ENCODE data around the gene CHN2.

CHN2 gene

GRCh38 chr7:29197916-29198315 is 3.3 kb downstream of the CHN2 start:
- H3K4me1 ChIP-seq: no peaks in the 10 kb centered on the region
- peaks cover 46% of the 10 kb centered on the region for H3K27me3 ChIP-seq
- no peak overlapping the region for H3K4me3 ChIP-seq (ENCODE audit: low read depth, low read length)
- no peaks in the 10 kb centered on the region for H3K36me3 ChIP-seq
- no peak for TF ChIP-seq CTCF (IDR thresholded peaks at IDR 0.05; ENCODE audit: low read depth, low read length)
- DNase-seq: no peak
- H3K9me3 ChIP-seq: no peaks in the 10 kb centered on the region

- Histone ChIP-seq H3K36me3 (no peaks in the 10 kb centered on the region), H3K4me1 (no peaks in the 10 kb centered on the region), H3K9me3 (no peaks in the 10 kb centered on the region), H3K4me3 (ENCODE audit: low read depth, low read length) (no peak overlapping the region), H3K27me3 (peaks cover 30% of the 10 kb centered on the region)
- no peak for DNase-seq
- TF ChIP-seq CTCF (IDR thresholded peaks at IDR 0.05; ENCODE audit: low read depth, low read length): no peak
These were observed 5.2 kb downstream of the CHN2 start for GRCh38 chr7:29199776-29200175.

GRCh38 chr7:29202651-29203069 is 8.1 kb downstream of the CHN2 start:
- Histone ChIP-seq H3K4me1 (no peaks in the 10 kb centered on the region), H3K9me3 (no peaks in the 10 kb centered on the region), H3K27me3 (peaks cover 4% of the 10 kb centered on the region; the same call in 1 of the 2 replicates), H3K36me3 (no peaks in the 10 kb centered on the region), H3K4me3 (ENCODE audit: low read depth, low read length) (no peak overlapping the region)
- no peak for TF ChIP-seq CTCF (IDR thresholded peaks at IDR 0.05; ENCODE audit: low read depth, low read length)
- DNase-seq: no peak

- no peaks in the 10 kb centered on the region for H3K36me3 ChIP-seq
- DNase-seq: no peak
- no peak overlapping the region for H3K4me3 ChIP-seq (ENCODE audit: low read depth, low read length)
- no peak for TF ChIP-seq CTCF (IDR thresholded peaks at IDR 0.05; ENCODE audit: low read depth, low read length)
- no peaks in the 10 kb centered on the region for H3K9me3 ChIP-seq
- H3K27me3 ChIP-seq: no peaks in the 10 kb centered on the region; the same call in 1 of the 2 replicates
- no peaks in the 10 kb centered on the region for H3K4me1 ChIP-seq
These were observed 10.1 kb downstream of the CHN2 start for GRCh38 chr7:29204491-29205272.

GRCh38 chr7:29207162-29207801 is 12.7 kb downstream of the CHN2 start:
- DNase-seq: no peak
- Histone ChIP-seq H3K9me3 (no peaks in the 10 kb centered on the region), H3K4me3 (ENCODE audit: low read depth, low read length) (no peak overlapping the region), H3K4me1 (no peaks in the 10 kb centered on the region), H3K27me3 (no peaks in the 10 kb centered on the region; the same call in 1 of the 2 replicates), H3K36me3 (no peaks in the 10 kb centered on the region)
- TF ChIP-seq CTCF (IDR thresholded peaks at IDR 0.05; ENCODE audit: low read depth, low read length): no peak
